ENCODE data around the gene PRKCA. TPM values are rescaled to one million over a fixed set of nuclear protein-coding genes. Genes with fewer than 3 reads are reported as not detected.

The PRKCA gene
- total and polyA plus RNA-seq, 2 experiments from 2014 or later = 6.4 to 35.4 TPM

- Histone ChIP-seq H3K27ac (ENCODE audit: low read depth) (peak overlapping the region; percentile 86), H3K4me3 (peak overlapping the region; percentile 30), H3K4me2 (peak overlapping the region; percentile 59), H3K79me2 (replicated peaks; ENCODE audit: insufficient read depth) (no peaks in the 10 kb centered on the region), H4K20me1 (replicated peaks; ENCODE audit: insufficient read depth) (no peaks in the 10 kb centered on the region), H3K9me2 (ENCODE audit: insufficient read depth) (no peaks in the 10 kb centered on the region), H3K4me1 (ENCODE audit: insufficient read depth) (peaks cover 26% of the 10 kb centered on the region), H2AFZ (no peak overlapping the region), H3K36me3 (ENCODE audit: insufficient read depth) (no peaks in the 10 kb centered on the region), H3K27me3 (ENCODE audit: insufficient read depth) (no peaks in the 10 kb centered on the region), H3F3A (replicated peaks; ENCODE audit: low read depth) (no peaks in the 10 kb centered on the region)
- Mint-ChIP-seq H3K27me3 (ENCODE audit: insufficient read depth, low read depth, poor library complexity) (peaks cover 5% of the 10 kb centered on the region), H3K9me3 (peaks cover 7% of the 10 kb centered on the region; the same call in 1 of the 3 replicates), H3K4me1 (peaks cover 46% of the 10 kb centered on the region), H3K36me3 (ENCODE audit: low read depth) (no peaks in the 10 kb centered on the region), H3K4me3 (peak overlapping the region; percentile 43), H3K27ac (peak overlapping the region; percentile 84)
- ATAC-seq (peak; percentile 85), DNase-seq (ENCODE audit: low spot score) (peak; percentile 61)
- TF ChIP-seq STAT1 (IDR thresholded peaks at IDR 0.05; ENCODE audit: unreplicated experiment) (no peak), ZNF462 (CRISPR knock-in tag; IDR thresholded peaks at IDR 0.05) (peak; percentile 94), POLR2AphosphoS5 (IDR thresholded peaks at IDR 0.05; ENCODE audit: low read depth) (no peak)
Observed at GRCh38 chr17:66474806-66475497, 172.5 kb downstream of the PRKCA start.

GRCh38 chr17:66476014-66476413 is 173.6 kb downstream of the PRKCA start:
- no peak overlapping the region for H2AFZ ChIP-seq
- no peak for DNase-seq (ENCODE audit: low spot score)
- H3K27ac Mint-ChIP-seq = no peak overlapping the region
- ATAC-seq = no peak
- H3K79me2 ChIP-seq (replicated peaks; ENCODE audit: insufficient read depth) = no peaks in the 10 kb centered on the region
- peaks cover 7% of the 10 kb centered on the region; the same call in 1 of the 3 replicates for H3K9me3 Mint-ChIP-seq
- H3K4me3 Mint-ChIP-seq = no peak overlapping the region
- no peaks in the 10 kb centered on the region for H3K36me3 ChIP-seq (ENCODE audit: insufficient read depth)
- H3K4me3 ChIP-seq = no peak overlapping the region
- peaks cover 34% of the 10 kb centered on the region for H3K4me1 ChIP-seq (ENCODE audit: insufficient read depth)
- peaks cover 50% of the 10 kb centered on the region for H3K4me1 Mint-ChIP-seq
- peaks cover 5% of the 10 kb centered on the region for H3K27me3 Mint-ChIP-seq (ENCODE audit: insufficient read depth, low read depth, poor library complexity)
- no peak overlapping the region for H3K4me2 ChIP-seq
- no peaks in the 10 kb centered on the region for H3K36me3 Mint-ChIP-seq (ENCODE audit: low read depth)
- H4K20me1 ChIP-seq (replicated peaks; ENCODE audit: insufficient read depth) = no peaks in the 10 kb centered on the region
- H3K27ac ChIP-seq (ENCODE audit: low read depth) = peak overlapping the region; percentile 86; the same call in 1 of the 2 replicates
- no peaks in the 10 kb centered on the region for H3K27me3 ChIP-seq (ENCODE audit: insufficient read depth)
- no peaks in the 10 kb centered on the region for H3F3A ChIP-seq (replicated peaks; ENCODE audit: low read depth)
- no peaks in the 10 kb centered on the region for H3K9me2 ChIP-seq (ENCODE audit: insufficient read depth)
- TF ChIP-seq CTCF (conservative IDR thresholded peaks at IDR 0.05; ENCODE audit: low read depth in 2 of 2) (no peak), ZNF331 (CRISPR knock-in tag; IDR thresholded peaks at IDR 0.05; ENCODE audit: low read depth) (no peak), CREB1 (CRISPR knock-in tag; IDR thresholded peaks at IDR 0.05; ENCODE audit: low read depth) (no peak), EZH2 (IDR thresholded peaks at IDR 0.05; ENCODE audit: low read depth, unreplicated experiment) (no peak), REST (IDR thresholded peaks at IDR 0.05; ENCODE audit: unreplicated experiment) (no peak), EZH2phosphoT487 (IDR thresholded peaks at IDR 0.05; ENCODE audit: unreplicated experiment) (no peak), JUNB (IDR thresholded peaks at IDR 0.05; ENCODE audit: unreplicated experiment) (no peak), POLR2AphosphoS5 (IDR thresholded peaks at IDR 0.05; ENCODE audit: low read depth) (no peak)
